A673 (cell line): ENCODE measurements around the gene ADAMTS12. TPM values are rescaled to one million over a fixed set of nuclear protein-coding genes. Genes with fewer than 3 reads are reported as not detected.

Experiments used
- BruUV-seq: library from RNA; stranded (reverse); fragments of 400-500 nt; replicated peaks from 2 replicates; lab custom pipeline; 2021; lab: Mats Ljungman, UMichigan
- CTCF ChIA-PET: fragments of 300-600 bp; sonication (Branson Sonifier 250); formaldehyde crosslinking; loops from one replicate; lab custom pipeline; 2022; ENCODE audit warnings: antibody characterized with exemption; lab: Charles Lee
- POLR2A ChIA-PET: fragments of 300-600 bp; sonication (Branson Sonifier 250); formaldehyde crosslinking; loops from one replicate; lab custom pipeline; 2022; ENCODE audit warnings: antibody characterized with exemption; ENCODE audit not compliant: low non-redundant PET; lab: Charles Lee
- DNase-seq: peaks from one replicate; pipeline ENCODE4 v3.0.0-alpha.2; 2015; ENCODE audit warnings: low spot score
- H3K27ac ChIP-seq: fragments of 200-600 bp; sonication (generic); 2 replicates; pipeline ENCODE4 v1.5.1; 2016; ENCODE audit warnings: mixed run types, low read depth, mild to moderate bottlenecking, mixed read lengths, antibody characterized with exemption, low read length; ENCODE audit not compliant: poor library complexity, severe bottlenecking
- H3K27me3 ChIP-seq: fragments of 200-600 bp; sonication (generic); replicated peaks from 2 replicates; pipeline ENCODE4 v1.6.1; 2017; ENCODE audit warnings: mixed run types, low read depth, mild to moderate bottlenecking, mixed read lengths, antibody characterized with exemption, low read length; ENCODE audit not compliant: insufficient read depth, poor library complexity
- H3K36me3 ChIP-seq: fragments of 200-600 bp; sonication (generic); 2 replicates; pipeline ENCODE4 v1.6.1; 2016; ENCODE audit warnings: mixed run types, mild to moderate bottlenecking, mixed read lengths, antibody characterized with exemption, low read length; ENCODE audit not compliant: insufficient read depth, poor library complexity, severe bottlenecking
- H3K4me1 ChIP-seq: fragments of 200-600 bp; sonication (generic); 2 replicates; pipeline ENCODE4 v1.6.1; 2017; ENCODE audit warnings: mixed run types, mild to moderate bottlenecking, mixed read lengths, antibody characterized with exemption, low read length; ENCODE audit not compliant: insufficient read depth, poor library complexity, severe bottlenecking
- H3K4me3 ChIP-seq: fragments of 200-600 bp; sonication (generic); 2 replicates; pipeline ENCODE4 v1.5.1; 2016; ENCODE audit warnings: low read depth, mixed run types, mild to moderate bottlenecking, mixed read lengths, low read length; ENCODE audit not compliant: poor library complexity, severe bottlenecking
- H3K9me3 ChIP-seq: fragments of 200-600 bp; sonication (generic); 2 replicates; pipeline ENCODE4 v1.6.1; 2016; ENCODE audit warnings: mixed run types, low read depth, mild to moderate bottlenecking, mixed read lengths, antibody characterized with exemption, low read length; ENCODE audit not compliant: poor library complexity, severe bottlenecking
- CTCF ChIP-seq: fragments of 300-800, 200-600 bp; sonication (generic); conservative IDR thresholded peaks from 2 replicates; pipeline ENCODE4 v1.5.1; 2017; ENCODE audit warnings: low read depth, mild to moderate bottlenecking, antibody characterized with exemption, low read length, moderate library complexity, mixed read lengths
- EZH2 ChIP-seq: fragments of 200-600 bp; sonication (generic); IDR thresholded peaks from 2 replicates; pipeline ENCODE4 v1.6.1; 2017; ENCODE audit warnings: borderline replicate concordance, low read depth, mild to moderate bottlenecking, mixed read lengths, antibody characterized with exemption, low read length; ENCODE audit not compliant: poor library complexity, severe bottlenecking
- intact Hi-C: fragments of 100-400 bp; cut with micrococcal nuclease; formaldehyde crosslinking; loops from one replicate; pipeline ENCODE4 v1.10.0; 2022; ENCODE audit not compliant: unreplicated experiment
- total RNA-seq: library from RNA; stranded (reverse); gene quantifications from 2 replicates; pipeline ENCODE4 v1.2.3, GENCODE V29; 2021

The ADAMTS12 gene
- total RNA-seq, 1 experiment from 2014 or later, result 0.84 TPM

GRCh38 chr5:33657804-33658440 is 233.9 kb downstream of the ADAMTS12 start:
- Histone ChIP-seq H3K4me3 (no peak overlapping the region), H3K27me3 (no peaks in the 10 kb centered on the region), H3K36me3 (no peaks in the 10 kb centered on the region), H3K9me3 (no peaks in the 10 kb centered on the region), H3K4me1 (no peaks in the 10 kb centered on the region), H3K27ac (no peak overlapping the region)
- CTCF ChIA-PET, result no interaction called here
- no peak for DNase-seq
- POLR2A ChIA-PET, result no interaction called here
- intact Hi-C loops, result no loop called here
- TF ChIP-seq CTCF, result no peak
- TF ChIP-seq EZH2, result no peak
- no TSS peak for BruUV-seq

GRCh38 chr5:33657176-33657575 is 234.6 kb downstream of the ADAMTS12 start:
- H3K9me3 ChIP-seq, result no peaks in the 10 kb centered on the region
- intact Hi-C loops, result no loop called here
- no peaks in the 10 kb centered on the region for H3K4me1 ChIP-seq
- H3K27me3 ChIP-seq, result no peaks in the 10 kb centered on the region
- no peak overlapping the region for H3K27ac ChIP-seq
- TF ChIP-seq CTCF (no peak), EZH2 (no peak)
- H3K36me3 ChIP-seq, result no peaks in the 10 kb centered on the region
- DNase-seq, result no peak
- H3K4me3 ChIP-seq, result no peak overlapping the region
- POLR2A ChIA-PET, result no interaction called here
- CTCF ChIA-PET, result no interaction called here
- BruUV-seq, result no TSS peak

GRCh38 chr5:33650911-33651310 is 240.9 kb downstream of the ADAMTS12 start:
- Histone ChIP-seq H3K4me1 (no peaks in the 10 kb centered on the region), H3K9me3 (no peaks in the 10 kb centered on the region), H3K27me3 (no peaks in the 10 kb centered on the region), H3K4me3 (no peak overlapping the region), H3K36me3 (no peaks in the 10 kb centered on the region), H3K27ac (no peak overlapping the region)
- TF ChIP-seq CTCF, result no peak
- TF ChIP-seq EZH2, result no peak
- ChIA-PET POLR2A (no interaction called here), CTCF (no interaction called here)
- no TSS peak for BruUV-seq
- DNase-seq, result no peak
- intact Hi-C loops, result no loop called here
